IMR-90 (cell line): ENCODE measurements around the gene DAAM1.

Experiments used
- BHLHE40 ChIP-seq: fragments of 150-350 bp; IDR thresholded peaks from 2 replicates; pipeline ENCODE4 v1.6.1; 2016; ENCODE audit warnings: mild to moderate bottlenecking, low read depth, low read length
- CEBPB ChIP-seq: IDR thresholded peaks from 2 replicates; pipeline ENCODE4 v1.6.1; 2012; ENCODE audit warnings: low read depth, low read length, improper control_type of control experiment
- CTCF ChIP-seq: conservative IDR thresholded peaks from 2 replicates; pipeline ENCODE4 v1.5.1; 2012; ENCODE audit warnings: mild to moderate bottlenecking, low read depth, low read length, improper control_type of control experiment
- ELK1 ChIP-seq: fragments of 150-350 bp; IDR thresholded peaks from 2 replicates; pipeline ENCODE4 v1.6.1; 2016; ENCODE audit warnings: low read depth, mild to moderate bottlenecking, low read length, moderate library complexity, borderline replicate concordance
- MAFK ChIP-seq: IDR thresholded peaks from 2 replicates; pipeline ENCODE4 v1.6.1; 2012; ENCODE audit warnings: low read depth, low read length, improper control_type of control experiment
- MAZ ChIP-seq: IDR thresholded peaks from 2 replicates; pipeline ENCODE4 v1.6.1; 2012; ENCODE audit warnings: low read depth, mild to moderate bottlenecking, low read length, improper control_type of control experiment, moderate library complexity, borderline replicate concordance
- POLR2A ChIP-seq: IDR thresholded peaks from 2 replicates; pipeline ENCODE4 v1.6.1; 2012; ENCODE audit warnings: mild to moderate bottlenecking, low read depth, low read length
- RAD21 ChIP-seq: IDR thresholded peaks from 2 replicates; pipeline ENCODE4 v1.6.1; 2012; ENCODE audit warnings: low read length, improper control_type of control experiment
- RCOR1 ChIP-seq: IDR thresholded peaks from 2 replicates; pipeline ENCODE4 v1.6.1; 2012; ENCODE audit warnings: mild to moderate bottlenecking, low read length, improper control_type of control experiment; ENCODE audit not compliant: insufficient replicate concordance
- RFX5 ChIP-seq: IDR thresholded peaks from 2 replicates; pipeline ENCODE4 v1.8.0; 2012; ENCODE audit warnings: low read depth, mild to moderate bottlenecking, low read length, moderate library complexity
- SMC3 ChIP-seq: fragments of 150-350 bp; IDR thresholded peaks from 2 replicates; pipeline ENCODE4 v1.6.1; 2016; ENCODE audit warnings: low read depth, mild to moderate bottlenecking, antibody characterized with exemption, low read length, moderate library complexity
- USF2 ChIP-seq: fragments of 150-350 bp; IDR thresholded peaks from 2 replicates; pipeline ENCODE4 v1.6.1; 2017; ENCODE audit warnings: mild to moderate bottlenecking, antibody characterized with exemption, low read length, low read depth

- TF ChIP-seq CTCF = no peak
- no peak for TF ChIP-seq MAZ
- TF ChIP-seq POLR2A = no peak
- no peak for TF ChIP-seq BHLHE40
- no peak for TF ChIP-seq ELK1
- TF ChIP-seq USF2 = no peak
- TF ChIP-seq RCOR1 = no peak
- no peak for TF ChIP-seq RFX5
- no peak for TF ChIP-seq RAD21
- no peak for TF ChIP-seq MAFK
- TF ChIP-seq CEBPB = no peak
- TF ChIP-seq SMC3 = no peak
Observed at GRCh38 chr14:59349258-59349701, 160.8 kb downstream of the DAAM1 start.
